Panc1 (cell line): ENCODE measurements around the gene ST8SIA3. TPM values are rescaled to one million over a fixed set of nuclear protein-coding genes. Genes with fewer than 3 reads are reported as not detected.

Experiments
- ATAC-seq: fragments of 200-7000 bp; cut with Tn5 transposase; 2 replicates; pipeline ENCODE4 v1.9.1; 2020; ENCODE audit warnings: mild to moderate bottlenecking, moderate library complexity
- BruUV-seq: library from RNA; stranded (reverse); fragments of 400-500 nt; replicated peaks from 2 replicates; lab custom pipeline; 2021; lab: Mats Ljungman, UMichigan
- CTCF ChIA-PET: fragments of 300-600 bp; sonication (Branson Sonifier 250); formaldehyde crosslinking; loops from one replicate; lab custom pipeline; 2022; ENCODE audit warnings: antibody characterized with exemption; lab: Charles Lee
- POLR2A ChIA-PET: fragments of 300-600 bp; sonication (Branson Sonifier 250); formaldehyde crosslinking; loops from one replicate; lab custom pipeline; 2022; ENCODE audit warnings: antibody characterized with exemption; lab: Charles Lee
- DNase-seq: peaks from one replicate; pipeline ENCODE4 v3.0.0-alpha.2; 2010; ENCODE audit warnings: low read depth, low spot score
- H3K27ac ChIP-seq: 2 replicates; pipeline ENCODE4 v1.5.1; 2011; ENCODE audit warnings: mild to moderate bottlenecking, low read length, inconsistent platforms
- H3K27me3 ChIP-seq: fragments of 200-500 bp; sonication (Bioruptor generic); 2 replicates; pipeline ENCODE4 v1.6.0; 2014; ENCODE audit warnings: low read length, inconsistent platforms; ENCODE audit not compliant: control insufficient read depth, insufficient read depth
- H3K36me3 ChIP-seq: fragments of 200-500 bp; sonication (Bioruptor generic); 2 replicates; pipeline ENCODE4 v1.5.1; 2014; ENCODE audit warnings: inconsistent platforms, mild to moderate bottlenecking, low read length, moderate library complexity; ENCODE audit not compliant: control insufficient read depth, insufficient read depth
- H3K4me1 ChIP-seq: 2 replicates; pipeline ENCODE4 v1.5.1; 2011; ENCODE audit warnings: inconsistent platforms, mild to moderate bottlenecking, low read length, moderate library complexity; ENCODE audit not compliant: control insufficient read depth, insufficient read depth
- H3K4me3 ChIP-seq, 2 experiments: 2 replicates each; pipeline ENCODE4 v1.5.1; 2011 to 2012; ENCODE audit warnings: low read depth in 2 of 2, low read length in 2 of 2, mild to moderate bottlenecking in 2 of 2, inconsistent platforms in 1 of 2, moderate library complexity in 1 of 2
- H3K9me3 ChIP-seq: fragments of 200-500 bp; sonication (Bioruptor generic); 2 replicates; pipeline ENCODE4 v1.5.1; 2014; ENCODE audit warnings: low read depth, mild to moderate bottlenecking, inconsistent platforms, low read length, moderate library complexity; ENCODE audit not compliant: control insufficient read depth, insufficient read depth
- POLR2AphosphoS5 ChIP-seq: IDR thresholded peaks from 2 replicates; pipeline ENCODE4 v1.6.1; 2012; ENCODE audit warnings: mild to moderate bottlenecking, low read depth, low read length, moderate library complexity
- SIN3A ChIP-seq: IDR thresholded peaks from 2 replicates; pipeline ENCODE4 v1.6.1; 2012; ENCODE audit warnings: low read depth, mild to moderate bottlenecking, low read length, moderate library complexity, borderline replicate concordance; ENCODE audit not compliant: insufficient read depth
- TCF7L2 ChIP-seq: IDR thresholded peaks from 2 replicates; pipeline ENCODE4 v1.6.1; 2011; ENCODE audit warnings: mild to moderate bottlenecking, low read depth, low read length, inconsistent platforms
- in situ Hi-C: cut with HindIII; loops from 2 replicates; pipeline ENCODE4 v1.10.0; 2016; ENCODE audit warnings: low sequenced_read_pairs, low pct_unique_long_range_greater_than_20kb
- intact Hi-C: fragments of 100-400 bp; cut with micrococcal nuclease; formaldehyde crosslinking; loops from one replicate; pipeline ENCODE4 v1.10.0; 2022; ENCODE audit not compliant: unreplicated experiment
- total RNA-seq: library from RNA; stranded (reverse); gene quantifications from one replicate; pipeline ENCODE4 v1.2.1, GENCODE V29; 2021; ENCODE audit not compliant: unreplicated experiment
- TF ChIP-seq, protein P1 (sequence below): fragments of 450-650 bp; IDR thresholded peaks from 2 replicates; pipeline ENCODE4 v1.5.1; 2017; ENCODE audit warnings: mild to moderate bottlenecking
- TF ChIP-seq, protein P2 (sequence below), 2 experiments: IDR thresholded peaks; 2 replicates each; pipeline ENCODE4 v1.6.1; 2011 to 2012; ENCODE audit warnings: low read depth in 2 of 2, control low read depth in 1 of 2, low read length in 1 of 2, mild to moderate bottlenecking in 1 of 2, moderate library complexity in 1 of 2; ENCODE audit not compliant: insufficient read depth in 1 of 2

ST8SIA3 gene
- total RNA-seq, 1 experiment from 2014 or later, result not detected

DNA sequence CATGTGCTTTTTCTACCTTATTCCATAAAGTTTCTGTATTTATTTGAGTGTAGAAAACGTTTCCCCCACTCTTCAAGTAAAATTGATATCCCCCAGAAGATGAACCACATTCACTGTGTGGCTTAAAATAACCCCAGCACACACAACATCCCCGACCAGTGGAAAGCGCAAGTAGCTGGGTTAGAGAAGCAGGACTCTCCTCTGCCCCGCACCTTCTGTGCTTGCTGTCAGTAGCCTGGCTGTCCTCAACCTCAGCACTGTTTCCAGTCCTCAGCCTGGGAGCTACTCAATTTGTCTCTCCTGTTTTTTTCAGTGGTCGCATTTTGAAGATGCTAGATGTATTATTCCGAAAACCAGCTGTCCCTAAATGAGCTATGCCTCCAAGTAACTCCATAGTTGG is 18.0 kb upstream of the ST8SIA3 start:
- intact Hi-C loops, result no loop called here
- TF ChIP-seq TCF7L2, result no peak
- TF ChIP-seq, protein P1, sequence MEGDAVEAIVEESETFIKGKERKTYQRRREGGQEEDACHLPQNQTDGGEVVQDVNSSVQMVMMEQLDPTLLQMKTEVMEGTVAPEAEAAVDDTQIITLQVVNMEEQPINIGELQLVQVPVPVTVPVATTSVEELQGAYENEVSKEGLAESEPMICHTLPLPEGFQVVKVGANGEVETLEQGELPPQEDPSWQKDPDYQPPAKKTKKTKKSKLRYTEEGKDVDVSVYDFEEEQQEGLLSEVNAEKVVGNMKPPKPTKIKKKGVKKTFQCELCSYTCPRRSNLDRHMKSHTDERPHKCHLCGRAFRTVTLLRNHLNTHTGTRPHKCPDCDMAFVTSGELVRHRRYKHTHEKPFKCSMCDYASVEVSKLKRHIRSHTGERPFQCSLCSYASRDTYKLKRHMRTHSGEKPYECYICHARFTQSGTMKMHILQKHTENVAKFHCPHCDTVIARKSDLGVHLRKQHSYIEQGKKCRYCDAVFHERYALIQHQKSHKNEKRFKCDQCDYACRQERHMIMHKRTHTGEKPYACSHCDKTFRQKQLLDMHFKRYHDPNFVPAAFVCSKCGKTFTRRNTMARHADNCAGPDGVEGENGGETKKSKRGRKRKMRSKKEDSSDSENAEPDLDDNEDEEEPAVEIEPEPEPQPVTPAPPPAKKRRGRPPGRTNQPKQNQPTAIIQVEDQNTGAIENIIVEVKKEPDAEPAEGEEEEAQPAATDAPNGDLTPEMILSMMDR, result no peak
- no peak for TF ChIP-seq POLR2AphosphoS5
- TF ChIP-seq, protein P2, sequence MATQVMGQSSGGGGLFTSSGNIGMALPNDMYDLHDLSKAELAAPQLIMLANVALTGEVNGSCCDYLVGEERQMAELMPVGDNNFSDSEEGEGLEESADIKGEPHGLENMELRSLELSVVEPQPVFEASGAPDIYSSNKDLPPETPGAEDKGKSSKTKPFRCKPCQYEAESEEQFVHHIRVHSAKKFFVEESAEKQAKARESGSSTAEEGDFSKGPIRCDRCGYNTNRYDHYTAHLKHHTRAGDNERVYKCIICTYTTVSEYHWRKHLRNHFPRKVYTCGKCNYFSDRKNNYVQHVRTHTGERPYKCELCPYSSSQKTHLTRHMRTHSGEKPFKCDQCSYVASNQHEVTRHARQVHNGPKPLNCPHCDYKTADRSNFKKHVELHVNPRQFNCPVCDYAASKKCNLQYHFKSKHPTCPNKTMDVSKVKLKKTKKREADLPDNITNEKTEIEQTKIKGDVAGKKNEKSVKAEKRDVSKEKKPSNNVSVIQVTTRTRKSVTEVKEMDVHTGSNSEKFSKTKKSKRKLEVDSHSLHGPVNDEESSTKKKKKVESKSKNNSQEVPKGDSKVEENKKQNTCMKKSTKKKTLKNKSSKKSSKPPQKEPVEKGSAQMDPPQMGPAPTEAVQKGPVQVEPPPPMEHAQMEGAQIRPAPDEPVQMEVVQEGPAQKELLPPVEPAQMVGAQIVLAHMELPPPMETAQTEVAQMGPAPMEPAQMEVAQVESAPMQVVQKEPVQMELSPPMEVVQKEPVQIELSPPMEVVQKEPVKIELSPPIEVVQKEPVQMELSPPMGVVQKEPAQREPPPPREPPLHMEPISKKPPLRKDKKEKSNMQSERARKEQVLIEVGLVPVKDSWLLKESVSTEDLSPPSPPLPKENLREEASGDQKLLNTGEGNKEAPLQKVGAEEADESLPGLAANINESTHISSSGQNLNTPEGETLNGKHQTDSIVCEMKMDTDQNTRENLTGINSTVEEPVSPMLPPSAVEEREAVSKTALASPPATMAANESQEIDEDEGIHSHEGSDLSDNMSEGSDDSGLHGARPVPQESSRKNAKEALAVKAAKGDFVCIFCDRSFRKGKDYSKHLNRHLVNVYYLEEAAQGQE (IDR thresholded peaks at IDR 0.05; ENCODE audit: insufficient read depth in 1 of 2, low read depth in 2 of 2, low read length in 1 of 2), result no peak
- no peak for TF ChIP-seq SIN3A
- H3K27ac ChIP-seq, result no peak overlapping the region
- ChIA-PET CTCF (no interaction called here), POLR2A (no interaction called here)
- H3K4me3 ChIP-seq, result no peak overlapping the region
- H3K27me3 ChIP-seq, result no peaks in the 10 kb centered on the region
- no peak for DNase-seq
- no TSS peak for BruUV-seq
- H3K36me3 ChIP-seq, result no peaks in the 10 kb centered on the region
- no peaks in the 10 kb centered on the region for H3K9me3 ChIP-seq
- ATAC-seq, result no peak
- in situ Hi-C loops, result no loop called here
- H3K4me1 ChIP-seq, result no peaks in the 10 kb centered on the region

DNA sequence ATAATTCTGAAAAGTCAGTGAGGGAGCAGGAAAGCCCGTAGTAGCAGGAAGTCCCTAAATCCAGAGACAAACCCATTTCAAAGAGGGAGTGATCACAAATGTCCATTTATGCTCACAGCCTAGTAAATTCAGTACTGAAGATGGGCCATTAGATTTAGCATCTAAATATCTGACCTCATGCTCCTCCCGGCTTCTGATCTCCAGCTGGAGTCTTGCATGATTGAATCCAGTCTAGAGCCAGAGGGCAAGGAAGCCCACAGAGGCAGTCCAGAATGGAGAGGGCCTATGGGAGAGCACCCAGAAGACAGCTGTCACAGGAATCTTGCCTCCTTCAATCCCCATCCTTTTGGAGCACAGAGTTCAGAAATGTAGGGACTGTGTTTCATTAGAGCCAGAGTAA is 16.0 kb upstream of the ST8SIA3 start:
- intact Hi-C loops, result no loop called here
- POLR2A ChIA-PET, result no interaction called here
- CTCF ChIA-PET, result interaction anchor here (0.6 kb wide), 1 partner anchor 54 kb away, joined by 3 read pairs; no protein-coding TSS in a partner anchor
- Histone ChIP-seq H3K36me3 (no peaks in the 10 kb centered on the region), H3K27ac (no peak overlapping the region), H3K9me3 (no peaks in the 10 kb centered on the region), H3K27me3 (no peaks in the 10 kb centered on the region), H3K4me1 (no peaks in the 10 kb centered on the region), H3K4me3 (no peak overlapping the region)
- no peak for ATAC-seq
- DNase-seq, result no peak
- BruUV-seq, result no TSS peak
- in situ Hi-C loops, result no loop called here
- TF ChIP-seq SIN3A, result no peak
- TF ChIP-seq POLR2AphosphoS5, result no peak
- TF ChIP-seq, protein P1, result no peak
- TF ChIP-seq TCF7L2, result no peak
- TF ChIP-seq, protein P2 (IDR thresholded peaks at IDR 0.05; ENCODE audit: insufficient read depth in 1 of 2, low read depth in 2 of 2, low read length in 1 of 2), result no peak
